GM18867 (cell line): ENCODE results near the gene TPD52L2.
"Not testable (repeated sequence)": the region's sequence is repeated elsewhere in the genome, so short reads cannot be mapped to it uniquely, and the experiment has no call there.

Experiments
- ATAC-seq: cut with Tn5 transposase; IDR thresholded peaks from one replicate; pipeline ENCODE4 v1.9.1; 2021; ENCODE audit warnings: mild to moderate bottlenecking, moderate library complexity; ENCODE audit not compliant: unreplicated experiment

TPD52L2 gene

DNA sequence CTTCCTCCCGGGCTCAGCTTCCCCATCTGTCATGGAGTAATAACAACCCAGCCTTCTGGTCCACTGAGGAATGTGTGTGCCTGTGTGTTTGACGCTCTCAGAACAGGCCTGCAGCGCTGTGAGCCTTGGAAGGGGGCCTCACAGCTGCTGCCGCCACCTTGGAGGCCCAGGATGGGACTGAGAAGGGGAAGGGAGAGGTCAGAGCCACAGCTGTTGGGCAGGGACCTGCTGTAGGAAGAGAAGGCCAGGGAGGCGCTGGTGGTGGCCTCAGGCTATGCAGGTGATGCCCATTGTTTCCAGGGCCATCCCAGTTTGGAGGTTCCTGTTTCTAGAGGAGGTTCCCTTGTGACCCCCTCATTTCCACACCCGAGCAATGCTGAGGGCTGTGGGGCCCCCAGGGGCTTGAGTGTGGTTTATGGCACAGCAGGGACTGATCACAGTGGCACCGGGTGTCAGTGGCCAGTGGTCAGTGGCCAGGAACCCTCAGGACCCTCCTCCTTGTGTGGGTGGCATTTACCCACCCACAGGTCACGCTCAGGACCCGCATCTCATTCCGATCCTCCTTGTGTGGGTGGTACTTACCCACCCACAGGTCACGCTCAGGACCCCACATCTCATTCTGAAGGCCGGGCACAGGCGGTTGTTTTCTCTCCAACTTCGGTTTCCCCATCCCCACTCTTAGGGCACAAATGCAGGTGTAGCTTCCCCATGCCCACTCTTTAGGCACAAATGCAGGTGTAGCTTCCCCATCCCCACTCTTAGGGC, 14.0 kb downstream of the TPD52L2 start:
- ATAC-seq = no peak

DNA sequence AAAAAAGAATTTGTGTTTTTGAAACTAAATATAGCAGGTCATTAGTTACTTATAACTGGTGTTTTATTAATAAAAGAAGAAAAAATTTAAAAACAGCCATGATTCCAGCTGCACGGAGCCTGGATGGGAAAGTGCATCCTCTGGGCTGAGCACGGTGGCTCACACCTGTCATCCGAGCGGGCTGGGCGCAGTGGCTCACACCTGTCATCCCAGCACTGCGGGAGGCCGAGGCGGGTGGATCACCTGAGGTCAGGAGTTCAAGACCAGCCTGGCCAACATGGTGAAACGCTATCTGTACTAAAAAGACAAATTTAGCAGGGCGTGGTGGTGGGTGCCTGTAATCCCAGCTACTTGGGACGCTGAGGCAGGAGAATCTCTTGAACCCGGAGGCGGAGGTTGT, 15.8 kb downstream of the TPD52L2 start:
- ATAC-seq = not testable (repeated sequence)

DNA sequence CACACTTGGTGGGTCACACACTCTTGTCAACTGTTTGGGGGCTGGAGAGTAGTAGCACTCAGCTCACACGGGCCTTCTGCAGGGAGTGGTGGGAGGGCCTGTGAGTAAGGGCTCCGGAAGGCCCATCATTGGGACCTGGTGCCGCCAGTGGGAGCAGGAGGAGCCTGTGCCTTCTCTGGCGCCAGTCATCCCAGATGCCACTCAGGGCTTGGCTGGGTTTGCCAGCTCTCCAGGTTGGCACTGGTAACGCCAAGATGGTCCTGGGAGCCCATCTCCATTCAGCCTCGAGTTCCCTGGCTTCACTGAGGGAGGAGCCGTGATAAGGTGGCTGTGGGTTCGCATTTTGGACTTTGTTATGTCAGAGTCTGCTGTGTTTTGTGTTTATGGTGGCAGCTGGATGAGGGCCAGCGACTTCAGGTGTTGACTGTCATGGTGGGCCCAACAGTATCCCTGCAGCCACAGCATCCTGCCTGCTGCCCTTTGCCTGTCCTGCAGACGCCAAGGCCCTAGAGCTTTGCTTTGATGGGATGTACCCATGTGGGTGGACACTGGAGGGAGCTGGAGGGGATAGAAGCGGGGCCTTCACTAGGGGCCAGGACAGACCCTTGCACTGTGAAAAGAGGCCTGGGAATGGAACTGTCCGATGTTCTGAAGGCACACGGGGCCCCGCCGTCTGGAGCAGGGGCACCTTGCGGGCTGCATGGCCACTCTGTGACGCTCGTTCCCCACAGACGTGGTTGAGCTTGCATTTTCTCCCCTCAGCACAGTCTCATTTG, 16.6 kb downstream of the TPD52L2 start:
- no peak for ATAC-seq

DNA sequence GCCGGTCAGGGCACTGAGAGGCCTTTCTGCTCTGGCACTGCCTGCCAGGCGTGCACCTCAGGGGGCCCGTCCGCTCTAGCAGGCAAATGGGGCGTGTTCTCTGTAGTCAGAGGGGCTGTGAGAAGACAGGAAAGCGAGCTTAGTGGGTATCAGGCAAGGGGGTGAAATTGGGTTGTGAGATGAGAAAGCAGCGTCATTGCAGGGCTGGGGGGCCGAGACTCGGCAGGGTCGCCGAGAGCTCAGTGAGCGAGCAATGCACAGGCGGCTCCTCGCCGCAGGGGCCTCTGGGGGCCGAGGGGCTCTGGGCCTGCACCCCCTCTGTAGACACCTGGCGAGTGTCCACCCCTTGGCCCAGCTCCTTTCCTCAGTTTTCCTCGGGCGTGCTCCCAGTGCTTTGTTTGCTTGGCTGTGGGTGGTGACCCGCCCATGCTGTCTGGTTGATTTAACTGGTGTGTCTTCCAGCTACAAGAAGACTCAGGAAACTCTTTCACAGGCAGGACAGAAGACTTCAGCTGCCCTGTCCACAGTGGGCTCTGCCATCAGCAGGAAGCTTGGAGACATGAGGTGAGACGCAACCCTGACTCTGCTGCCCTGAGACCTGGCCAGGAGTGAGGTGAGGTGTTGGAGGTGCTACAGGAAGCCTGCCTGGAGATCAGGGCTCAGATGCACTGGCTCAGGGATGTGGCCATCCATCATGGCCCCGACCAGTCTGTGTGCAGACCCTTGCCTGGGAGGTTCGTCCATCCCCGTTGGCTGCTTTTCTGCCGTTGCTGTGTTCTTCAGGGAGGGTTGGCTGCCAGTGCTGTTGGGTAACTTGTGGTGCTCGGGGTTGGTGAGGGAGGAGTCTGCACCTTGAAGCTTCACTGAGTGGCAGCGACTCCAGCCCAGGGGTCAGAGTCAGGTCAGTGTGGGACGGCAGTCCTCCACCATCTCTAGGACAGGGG, 17.5 kb downstream of the TPD52L2 start:
- no peak for ATAC-seq

DNA sequence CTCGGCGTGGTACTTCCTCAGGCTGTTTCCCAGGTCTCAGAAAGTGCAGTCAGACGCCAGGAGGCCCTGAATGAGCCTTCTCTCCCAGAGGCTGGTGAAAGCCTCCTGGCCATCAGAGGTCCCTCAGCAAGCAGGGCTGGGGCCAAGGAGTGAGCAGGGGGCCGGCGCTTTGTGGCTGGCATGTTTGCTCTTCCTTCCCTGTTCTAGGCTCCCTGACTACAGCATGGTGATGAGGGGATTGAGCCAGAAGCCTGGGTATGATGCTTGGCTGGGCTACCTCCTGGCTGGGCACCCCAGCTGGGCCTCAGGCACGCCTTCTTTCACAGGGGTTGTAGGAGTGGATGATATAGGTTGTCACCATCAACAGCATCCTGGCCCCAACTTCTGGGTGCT, 18.1 kb downstream of the TPD52L2 start:
- ATAC-seq = no peak

DNA sequence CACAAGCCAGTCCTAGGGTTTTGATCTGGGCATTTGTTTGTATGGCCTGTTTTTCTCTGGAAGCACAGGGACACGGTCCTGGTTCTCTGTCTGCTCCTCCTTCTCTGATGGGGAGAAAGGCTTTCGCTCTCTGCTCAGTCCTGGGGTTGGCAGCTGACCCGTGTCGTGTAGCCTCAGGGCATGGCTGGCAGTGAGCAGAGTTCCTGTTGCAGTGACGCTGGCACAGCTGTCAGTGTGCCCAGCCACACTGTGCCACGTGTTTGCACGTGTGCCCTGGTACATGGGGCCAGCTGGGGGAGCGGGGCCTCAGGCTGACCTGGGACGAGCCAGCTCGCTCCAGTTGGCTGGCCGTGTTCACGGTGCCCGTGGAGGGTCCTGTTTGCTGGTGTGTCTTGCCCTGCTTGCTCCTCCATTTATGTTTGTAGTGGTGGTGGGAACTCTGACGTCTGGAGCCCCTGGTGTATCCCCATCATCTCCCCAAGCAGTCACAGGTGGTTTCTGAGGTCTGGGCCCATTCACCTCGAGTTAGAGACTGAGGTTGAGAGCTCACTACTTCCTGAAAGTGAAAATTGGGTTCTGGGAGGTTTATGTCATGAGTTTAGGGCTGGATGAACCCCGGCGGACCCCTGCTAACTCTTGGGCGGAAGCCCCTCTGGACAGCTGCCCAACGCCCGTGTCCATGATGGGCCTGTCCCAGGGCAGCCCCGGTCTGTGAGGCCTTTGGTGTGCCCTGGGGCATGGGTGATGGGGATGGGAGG, 19.6 kb downstream of the TPD52L2 start:
- ATAC-seq = no peak

DNA sequence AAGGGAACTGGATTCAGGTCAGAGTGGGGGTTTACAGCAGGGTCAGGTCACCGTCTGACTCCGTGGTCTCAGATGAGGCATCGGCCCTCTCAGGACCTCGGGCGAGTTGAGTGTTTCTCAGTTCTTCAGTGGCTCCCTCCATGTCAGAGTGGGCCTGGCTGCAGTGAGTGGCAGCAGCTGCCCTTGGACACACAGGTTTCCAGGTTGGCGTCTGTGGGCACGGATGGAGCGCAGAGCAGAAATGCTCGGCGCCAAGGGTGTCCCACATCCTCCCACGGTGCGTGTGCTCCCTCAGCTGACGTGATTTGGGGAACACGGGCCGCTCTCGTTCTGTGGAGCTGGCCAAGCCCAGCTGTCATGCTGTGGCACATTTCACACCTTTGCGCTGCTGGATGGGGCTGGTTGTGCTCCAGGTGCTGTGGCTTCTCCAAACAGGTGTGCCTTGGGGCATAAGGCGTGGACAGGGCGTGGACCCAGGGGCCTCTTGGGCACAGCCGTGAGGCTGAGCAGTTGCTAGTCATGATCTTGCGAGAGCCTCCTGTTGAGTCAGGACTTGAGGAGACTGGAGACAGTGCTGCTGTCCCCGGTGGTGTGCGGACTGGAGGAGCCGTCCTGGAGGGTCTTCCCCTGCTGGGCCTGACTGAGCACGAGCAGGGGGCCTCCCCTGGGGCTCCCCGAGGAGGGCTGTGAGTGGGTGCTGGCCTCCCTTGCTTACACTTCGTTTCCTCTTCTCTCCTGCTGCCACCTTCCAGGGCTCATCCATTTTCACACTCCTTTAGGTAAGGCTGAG, 20.4 kb downstream of the TPD52L2 start:
- ATAC-seq = no peak

DNA sequence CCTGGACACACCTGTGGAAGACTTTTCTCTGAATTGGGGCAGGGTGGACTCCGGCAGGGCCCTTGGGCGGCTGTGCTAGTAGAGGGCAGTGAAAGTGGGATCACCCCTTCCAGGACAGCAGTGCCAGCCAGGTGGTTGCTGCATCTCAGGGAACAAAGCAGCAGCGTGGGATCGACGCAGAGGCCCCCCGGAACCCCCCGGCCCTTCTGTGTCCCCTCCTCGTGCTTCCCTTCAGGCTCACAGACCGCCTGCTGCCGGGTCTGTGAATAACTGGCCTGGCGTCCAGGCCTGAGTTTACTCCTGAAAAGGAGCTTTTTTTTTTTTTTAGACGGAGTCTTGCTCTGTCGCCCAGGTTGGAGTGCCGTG, 21.0 kb downstream of the TPD52L2 start:
- ATAC-seq = no peak

DNA sequence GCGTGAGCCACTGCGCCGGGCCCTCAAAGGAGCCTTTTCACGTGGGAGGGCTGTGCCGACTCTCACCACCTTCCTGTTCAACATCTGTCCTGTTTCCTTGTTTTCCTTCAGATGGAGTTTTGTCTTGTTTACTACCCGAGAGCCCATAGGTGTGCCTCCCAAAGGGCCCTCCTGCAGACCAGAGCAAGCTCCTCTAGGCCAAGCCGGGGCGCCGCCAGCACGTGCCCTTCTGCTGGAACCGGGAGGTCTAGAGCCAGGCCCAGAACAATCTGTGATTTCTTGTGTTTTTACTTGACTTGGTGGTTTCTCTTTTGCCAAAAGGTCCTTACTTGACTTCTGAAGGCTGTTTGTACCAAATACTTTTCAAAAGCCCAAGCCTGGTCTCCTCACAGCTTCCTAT, 21.9 kb downstream of the TPD52L2 start:
- no peak for ATAC-seq

DNA sequence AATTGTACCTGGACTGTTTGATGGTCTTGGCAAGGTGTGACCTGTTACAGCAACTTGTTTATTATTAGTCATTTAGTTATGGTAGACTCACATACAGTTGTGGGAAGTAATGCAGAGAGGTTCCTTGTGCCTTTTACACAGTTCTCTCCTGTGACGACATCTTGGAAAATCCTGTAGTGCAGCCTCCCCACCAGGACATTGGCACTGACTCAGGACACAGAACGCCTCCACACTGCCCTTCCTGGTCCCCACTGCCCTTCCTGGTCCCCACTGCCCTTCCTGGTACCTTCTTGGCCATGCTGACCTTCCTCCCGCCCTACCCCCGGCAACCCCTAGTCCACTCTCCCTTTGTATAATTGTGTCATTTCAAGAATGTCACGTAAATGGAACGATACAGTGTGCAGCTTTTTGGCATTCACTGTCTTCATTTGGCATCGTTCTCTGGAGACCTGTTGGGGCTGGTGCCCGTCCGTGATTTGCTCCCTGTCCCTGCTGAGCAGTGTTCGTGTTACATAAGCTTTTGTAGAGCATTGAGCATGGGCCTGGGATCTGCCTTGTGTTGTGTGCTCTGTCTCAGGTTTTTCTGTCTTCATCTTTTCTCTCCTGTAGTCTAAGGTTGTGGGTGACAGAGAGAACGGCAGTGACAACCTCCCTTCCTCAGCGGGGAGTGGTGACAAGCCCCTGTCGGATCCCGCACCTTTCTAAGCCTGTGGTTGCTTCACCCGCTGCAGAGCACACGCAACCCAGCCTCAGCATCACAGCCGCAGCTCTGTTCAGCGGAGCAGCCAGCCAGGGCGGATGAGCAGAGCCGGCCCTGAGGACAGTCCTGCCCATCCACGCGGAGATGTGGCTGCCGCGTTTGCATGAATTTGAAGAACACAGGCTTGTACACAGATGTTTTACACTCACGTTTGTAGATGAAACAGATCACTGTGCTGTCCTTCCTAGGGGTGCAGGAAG, 24.5 kb downstream of the TPD52L2 start:
- ATAC-seq = no peak

DNA sequence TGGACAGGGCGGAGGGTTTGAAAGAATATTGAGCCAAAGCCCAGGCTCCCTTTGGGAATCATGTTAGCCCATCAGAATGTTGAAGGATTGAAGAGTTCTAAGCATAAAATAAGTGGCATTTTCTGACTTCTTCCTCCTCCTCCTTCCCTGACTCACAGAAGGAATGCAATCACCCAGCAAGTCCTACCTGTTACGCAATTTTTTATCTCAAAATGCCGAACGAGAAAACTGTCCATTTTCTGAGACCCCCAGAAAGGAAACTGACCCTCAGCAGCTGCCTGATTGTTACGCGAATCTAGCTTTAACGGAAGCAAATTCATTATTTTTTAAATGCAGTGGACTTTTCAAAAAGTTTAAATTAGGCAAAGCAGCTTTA, 25.1 kb downstream of the TPD52L2 start:
- ATAC-seq = no peak

DNA sequence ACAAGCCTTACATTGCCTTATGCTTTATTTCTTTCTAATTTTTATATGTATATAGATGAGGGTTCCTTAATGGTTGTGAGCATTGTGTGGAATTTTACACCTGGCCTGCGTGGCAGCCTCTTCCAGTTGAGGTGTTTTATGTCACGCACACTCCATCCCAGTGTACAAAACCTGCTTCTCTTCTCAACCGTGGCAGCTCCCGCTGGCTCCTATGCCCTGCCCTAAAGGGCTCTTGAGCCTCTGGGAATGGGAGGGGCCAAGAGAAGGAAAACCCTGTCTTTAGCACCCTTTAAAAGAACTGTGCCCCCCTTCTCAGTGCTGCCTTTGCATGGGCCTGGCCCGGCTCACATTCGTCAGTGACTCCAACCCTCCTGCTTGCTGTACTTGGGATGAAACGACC, 25.5 kb downstream of the TPD52L2 start:
- no peak for ATAC-seq

DNA sequence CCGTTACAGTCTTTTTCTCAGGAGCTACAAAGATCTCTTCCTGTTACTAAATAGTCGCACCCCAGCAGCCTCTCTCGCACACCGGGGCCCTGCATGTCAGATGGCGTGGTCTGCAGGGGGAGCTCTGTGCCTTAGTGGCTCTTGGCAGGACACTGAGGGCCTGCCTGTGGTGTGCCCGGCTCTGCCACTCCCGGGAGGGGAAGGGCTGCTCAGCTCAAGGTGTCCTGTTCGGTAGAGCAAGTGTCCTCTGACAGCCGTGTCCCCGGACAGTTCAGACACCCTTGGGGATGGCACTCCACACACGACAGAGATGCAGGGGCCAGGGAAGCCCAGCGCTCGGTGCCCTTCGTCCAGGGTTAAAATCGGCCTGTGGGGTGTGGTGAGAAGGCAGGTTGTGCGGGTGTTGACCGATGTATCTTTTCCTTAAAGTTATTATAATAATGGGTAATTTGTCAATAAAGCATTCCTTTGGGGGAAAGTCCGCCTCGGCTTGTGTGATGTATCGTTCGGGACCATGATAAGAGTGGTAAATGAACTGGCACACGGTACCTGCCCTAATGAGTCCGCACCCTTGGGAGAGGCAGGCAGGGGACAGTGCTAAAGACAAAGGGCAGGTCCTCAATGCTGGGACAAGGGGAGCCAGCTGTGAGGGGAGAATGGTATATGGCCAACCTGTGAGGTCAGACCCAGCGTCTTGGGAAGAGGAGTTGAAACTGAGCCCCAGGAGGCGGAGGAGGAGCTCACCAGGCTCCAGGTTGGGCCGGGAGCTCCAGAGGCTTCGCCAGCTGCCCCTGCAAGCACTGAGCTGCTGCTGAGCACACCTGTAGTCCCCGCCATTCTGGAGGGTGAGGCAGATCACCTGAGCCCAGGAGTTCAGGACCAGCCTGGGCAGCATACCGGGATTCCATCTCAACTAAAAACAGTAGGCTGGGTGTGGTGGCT, 26.3 kb downstream of the TPD52L2 start:
- ATAC-seq = no peak

DNA sequence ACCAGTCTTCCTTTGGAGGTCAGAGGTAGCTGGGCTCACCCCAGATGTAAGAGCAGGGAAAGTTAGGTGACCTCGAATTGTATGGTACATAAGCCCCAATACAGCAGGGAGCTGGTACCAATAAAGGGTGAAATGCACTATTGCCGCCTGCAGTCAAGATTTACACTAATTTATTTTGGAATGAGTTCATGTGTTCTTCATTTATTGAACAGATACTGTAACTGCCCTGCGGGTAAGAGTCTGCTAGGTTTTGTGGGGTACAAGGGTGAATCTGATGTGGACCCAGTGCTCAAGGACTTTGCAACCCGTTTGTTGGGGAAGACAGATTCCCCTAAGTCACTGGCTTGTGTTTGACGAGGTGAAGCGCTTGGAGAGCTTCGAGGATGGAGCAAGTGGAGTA, 27.3 kb downstream of the TPD52L2 start:
- ATAC-seq = no peak

DNA sequence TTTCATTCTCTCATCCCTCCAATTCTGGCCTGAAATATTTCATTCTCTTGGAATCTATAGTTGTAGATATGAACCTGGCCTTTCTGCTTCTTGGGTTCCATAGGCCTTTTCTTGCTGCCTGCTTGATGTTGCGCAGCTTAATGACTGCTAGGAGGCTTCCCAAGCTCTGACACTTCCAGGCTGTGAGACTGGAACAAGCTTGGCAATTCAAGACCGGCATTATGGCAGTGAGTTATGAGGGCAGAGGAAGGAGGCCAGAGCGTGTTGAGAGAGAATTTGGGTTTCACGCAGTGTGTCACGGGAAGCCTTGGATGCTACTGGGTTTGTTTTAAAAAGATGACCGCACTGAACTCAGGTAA, 28.9 kb downstream of the TPD52L2 start:
- no peak for ATAC-seq

DNA sequence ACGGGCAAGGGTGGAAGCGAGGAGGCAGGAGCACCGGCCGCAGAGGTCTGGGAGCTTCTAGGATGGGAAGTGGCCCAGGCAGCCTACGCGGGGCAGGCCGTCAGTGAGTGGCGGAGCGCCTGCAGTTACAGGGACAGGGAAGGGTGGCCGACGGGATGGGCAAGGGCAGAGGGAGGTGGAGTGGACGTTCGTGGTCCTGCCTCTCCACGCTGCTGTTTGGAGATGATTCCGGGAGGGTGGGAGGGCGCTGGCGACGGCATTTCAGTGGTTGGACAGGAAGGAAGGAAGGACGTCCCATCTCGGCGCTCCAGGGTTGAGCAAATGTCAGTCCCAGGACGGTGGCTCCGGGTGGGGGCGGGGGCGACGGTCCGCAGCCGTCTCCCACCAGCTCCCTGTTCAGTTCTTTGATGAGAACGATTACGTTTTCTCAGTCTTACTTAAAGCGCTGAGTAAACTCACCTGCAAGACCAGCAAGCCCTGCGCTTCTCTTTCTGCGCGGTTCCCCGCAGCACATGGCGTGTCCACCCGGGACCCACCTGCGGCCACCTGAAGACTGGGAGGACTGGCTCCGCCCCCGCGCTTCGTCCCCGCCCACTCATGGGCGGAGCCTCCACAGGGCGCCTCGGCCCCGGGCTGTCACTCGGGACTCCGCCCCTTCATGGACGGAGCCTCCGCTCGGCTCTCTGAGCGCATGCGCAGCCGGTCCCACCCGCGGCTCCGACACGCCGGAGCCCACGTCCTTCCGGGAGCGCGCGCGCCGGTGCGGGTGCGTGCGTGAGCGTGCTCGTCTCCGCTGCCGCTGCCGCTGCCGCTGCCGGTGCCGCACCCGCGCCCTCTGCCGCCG, 29.5 kb downstream of the TPD52L2 start, which contains the start of gene DNAJC5:
DNAJC5 (plus strand) TSS at position 769 of the 844 bp plus-strand sequence. CDS start 33,220 bp downstream, outside the sequence.
- ATAC-seq = peak; percentile 81
